Measurements from ENCODE around the gene ENPEP. TPM values are rescaled to one million over a fixed set of nuclear protein-coding genes. Genes with fewer than 3 reads are reported as not detected.
"Not testable (repeated sequence)": the region's sequence is repeated elsewhere in the genome, so short reads cannot be mapped to it uniquely, and the experiment has no call there.

The ENPEP gene
- total and polyA plus RNA-seq, 9 donors, result 11.3 to 42.3 (median 20.9) TPM

DNA sequence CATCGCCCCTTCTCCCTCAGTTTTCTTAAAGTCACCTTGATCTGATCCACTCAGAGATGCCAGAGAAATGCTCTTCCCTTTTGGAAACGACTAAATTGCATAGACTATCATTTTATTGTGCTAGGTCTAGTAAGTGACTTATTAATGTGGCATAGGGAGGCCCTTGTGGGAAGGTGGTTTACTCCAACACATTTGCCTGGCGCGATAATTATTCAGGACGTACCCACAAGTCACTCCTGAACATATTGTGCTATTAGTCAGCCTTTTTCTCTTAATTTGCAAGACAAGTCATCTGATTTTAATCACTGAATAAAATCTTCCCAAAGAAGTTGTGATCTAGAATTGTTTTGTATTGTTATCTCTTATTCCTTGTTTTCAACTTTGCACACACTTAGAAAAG lies 7.6 kb downstream of the ENPEP start:
- 83% methylated on average over 1 of the region's 5 CpGs for WGBS (ENCODE audit: insufficient coverage)
- Histone ChIP-seq H3K27me3 (ENCODE audit: control insufficient read depth, insufficient read depth, low read length) (no peaks in the 10 kb centered on the region), H3K36me3 (ENCODE audit: control insufficient read depth, insufficient read depth, low read length) (no peaks in the 10 kb centered on the region), H3K9me3 (replicated peaks; ENCODE audit: control insufficient read depth, low read depth, low read length) (no peaks in the 10 kb centered on the region), H3K27ac (ENCODE audit: low read length) (no peak overlapping the region), H3K4me3 (ENCODE audit: low read length) (no peak overlapping the region), H3K4me1 (ENCODE audit: control insufficient read depth, insufficient read depth, low read length) (no peaks in the 10 kb centered on the region)
- no peak for DNase-seq

DNA sequence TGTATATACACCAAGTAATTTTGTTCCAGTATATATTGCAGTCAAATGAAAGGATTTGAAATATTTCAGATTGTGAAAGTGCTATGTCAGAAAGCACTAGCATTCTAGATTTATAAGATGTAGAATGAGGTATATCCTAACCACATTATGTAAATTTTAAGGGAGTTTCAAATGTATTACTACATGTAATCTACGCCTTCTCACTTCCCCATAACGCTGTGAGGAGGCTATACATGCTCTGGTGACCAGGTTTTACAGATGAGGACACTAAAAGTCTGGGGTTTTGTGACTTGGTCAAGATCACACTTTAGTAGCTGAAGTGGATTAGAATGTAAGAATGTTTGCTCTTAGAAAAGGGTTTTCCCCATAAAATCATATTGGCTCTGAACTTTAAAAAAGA lies 8.1 kb downstream of the ENPEP start:
- no CpG with 5 or more reads among the region's 2 CpGs for WGBS (ENCODE audit: insufficient coverage)
- Histone ChIP-seq H3K36me3 (ENCODE audit: control insufficient read depth, insufficient read depth, low read length) (no peaks in the 10 kb centered on the region), H3K27ac (ENCODE audit: low read length) (no peak overlapping the region)

GRCh38 chr4:110484767-110485166 lies 8.8 kb downstream of the ENPEP start:
- Histone ChIP-seq H3K27ac (ENCODE audit: low read length) (no peak overlapping the region), H3K36me3 (ENCODE audit: control insufficient read depth, insufficient read depth, low read length) (no peaks in the 10 kb centered on the region), H3K4me3 (ENCODE audit: low read length) (no peak overlapping the region), H3K4me1 (ENCODE audit: control insufficient read depth, insufficient read depth, low read length) (no peaks in the 10 kb centered on the region), H3K9me3 (replicated peaks; ENCODE audit: control insufficient read depth, low read depth, low read length) (no peaks in the 10 kb centered on the region), H3K27me3 (ENCODE audit: control insufficient read depth, insufficient read depth, low read length) (no peaks in the 10 kb centered on the region)
- no peak for DNase-seq
- no CpG with 5 or more reads among the region's 5 CpGs for WGBS (ENCODE audit: insufficient coverage)

More for the DNA sequence above, 8.1 kb downstream of the ENPEP start:
- Histone ChIP-seq H3K4me3 (ENCODE audit: low read length) (no peak overlapping the region), H3K4me1 (ENCODE audit: control insufficient read depth, insufficient read depth, low read length) (no peaks in the 10 kb centered on the region), H3K27me3 (ENCODE audit: control insufficient read depth, insufficient read depth, low read length) (no peaks in the 10 kb centered on the region), H3K9me3 (replicated peaks; ENCODE audit: control insufficient read depth, low read depth, low read length) (no peaks in the 10 kb centered on the region)
- no peak for DNase-seq

GRCh38 chr4:110485452-110485851 lies 9.5 kb downstream of the ENPEP start:
- no peaks in the 10 kb centered on the region for H3K27me3 ChIP-seq (ENCODE audit: control insufficient read depth, insufficient read depth, low read length)
- no peak overlapping the region for H3K4me3 ChIP-seq (ENCODE audit: low read length)
- DNase-seq, result no peak
- no peaks in the 10 kb centered on the region for H3K4me1 ChIP-seq (ENCODE audit: control insufficient read depth, insufficient read depth, low read length)
- no peaks in the 10 kb centered on the region for H3K9me3 ChIP-seq (replicated peaks; ENCODE audit: control insufficient read depth, low read depth, low read length)
- H3K36me3 ChIP-seq (ENCODE audit: control insufficient read depth, insufficient read depth, low read length), result no peaks in the 10 kb centered on the region
- no peak overlapping the region for H3K27ac ChIP-seq (ENCODE audit: low read length)
- no CpG with 5 or more reads among the region's 1 CpG for whole genome bisulfite sequencing (ENCODE audit: insufficient coverage)

DNA sequence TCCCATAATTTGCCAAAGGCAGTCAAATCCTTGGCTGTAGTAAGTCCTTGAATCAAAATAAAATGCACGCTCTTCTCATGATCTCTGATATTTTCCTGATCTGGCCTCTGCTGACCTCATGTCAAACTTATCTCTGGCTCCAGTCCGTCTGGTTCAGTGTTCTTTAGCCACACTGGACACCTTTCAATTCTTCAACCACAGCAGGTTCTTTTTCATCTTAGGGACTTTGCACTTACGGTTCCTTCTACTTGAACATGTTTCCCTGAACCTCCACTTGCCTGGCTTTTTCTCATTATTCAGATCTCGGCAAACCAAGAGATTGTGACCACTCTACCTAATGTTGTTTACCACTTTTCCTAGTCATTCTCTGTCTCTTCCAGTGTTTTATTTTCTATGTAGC lies 10.3 kb downstream of the ENPEP start:
- H3K4me3 ChIP-seq (ENCODE audit: low read length), result no peak overlapping the region
- no peaks in the 10 kb centered on the region for H3K27me3 ChIP-seq (ENCODE audit: control insufficient read depth, insufficient read depth, low read length)
- whole genome bisulfite sequencing (ENCODE audit: insufficient coverage), result 83% methylated on average over 4 of the region's 4 CpGs
- H3K27ac ChIP-seq (ENCODE audit: low read length), result no peak overlapping the region
- no peaks in the 10 kb centered on the region for H3K36me3 ChIP-seq (ENCODE audit: control insufficient read depth, insufficient read depth, low read length)
- no peaks in the 10 kb centered on the region for H3K9me3 ChIP-seq (replicated peaks; ENCODE audit: control insufficient read depth, low read depth, low read length)
- no peak for DNase-seq
- no peaks in the 10 kb centered on the region for H3K4me1 ChIP-seq (ENCODE audit: control insufficient read depth, insufficient read depth, low read length)

- WGBS (ENCODE audit: insufficient coverage), result 60% methylated on average over 2 of the region's 4 CpGs
- not testable (repeated sequence) for H3K27ac ChIP-seq (ENCODE audit: low read length); H3K4me3 ChIP-seq (ENCODE audit: low read length)
Measured at GRCh38 chr4:110486850-110487249, 10.9 kb downstream of the ENPEP start.

GRCh38 chr4:110487873-110488272 lies 11.9 kb downstream of the ENPEP start:
- no peak for DNase-seq
- Histone ChIP-seq H3K9me3 (replicated peaks; ENCODE audit: control insufficient read depth, low read depth, low read length) (no peaks in the 10 kb centered on the region), H3K4me1 (ENCODE audit: control insufficient read depth, insufficient read depth, low read length) (no peaks in the 10 kb centered on the region), H3K27me3 (ENCODE audit: control insufficient read depth, insufficient read depth, low read length) (no peaks in the 10 kb centered on the region), H3K27ac (ENCODE audit: low read length) (no peak overlapping the region), H3K36me3 (ENCODE audit: control insufficient read depth, insufficient read depth, low read length) (no peaks in the 10 kb centered on the region), H3K4me3 (ENCODE audit: low read length) (no peak overlapping the region)

More at GRCh38 chr4:110486850-110487249, 10.9 kb downstream of the ENPEP start:
- not testable (repeated sequence) for H3K4me1 ChIP-seq (ENCODE audit: control insufficient read depth, insufficient read depth, low read length); DNase-seq; H3K36me3 ChIP-seq (ENCODE audit: control insufficient read depth, insufficient read depth, low read length); H3K27me3 ChIP-seq (ENCODE audit: control insufficient read depth, insufficient read depth, low read length); H3K9me3 ChIP-seq (replicated peaks; ENCODE audit: control insufficient read depth, low read depth, low read length)

DNA sequence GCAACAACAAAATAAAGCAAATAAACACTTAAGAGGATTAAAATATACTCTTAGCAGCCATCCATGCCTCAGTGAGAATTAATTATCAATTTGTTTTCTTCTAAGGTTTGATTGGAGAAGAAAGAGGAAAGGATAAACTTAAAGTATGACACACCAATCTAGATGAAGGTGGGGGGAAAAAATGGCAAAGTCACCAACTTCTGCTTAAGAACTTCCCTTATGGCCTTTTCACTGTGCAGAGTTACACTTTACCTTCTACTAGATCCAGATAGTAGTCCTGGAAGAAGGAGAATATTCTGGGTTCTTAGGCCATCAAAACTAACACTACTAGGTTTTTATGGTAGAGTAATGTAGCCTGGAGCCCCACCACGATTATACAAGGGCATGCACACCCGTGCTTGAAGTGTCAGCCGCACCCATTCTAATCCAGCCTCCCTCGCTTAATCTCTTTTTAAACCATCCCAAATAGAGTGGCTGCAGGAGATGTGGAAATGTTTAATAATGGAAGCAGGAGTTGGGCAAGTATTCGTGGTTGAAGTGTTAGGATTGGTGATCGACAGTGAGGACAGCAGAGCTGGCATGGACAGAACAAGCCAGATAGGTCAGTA lies 14.1 kb downstream of the ENPEP start:
- no peak overlapping the region for H3K27ac ChIP-seq (ENCODE audit: low read length)
- H3K9me3 ChIP-seq (replicated peaks; ENCODE audit: control insufficient read depth, low read depth, low read length), result no peaks in the 10 kb centered on the region
- H3K27me3 ChIP-seq (ENCODE audit: control insufficient read depth, insufficient read depth, low read length), result no peaks in the 10 kb centered on the region
- H3K4me1 ChIP-seq (ENCODE audit: control insufficient read depth, insufficient read depth, low read length), result no peaks in the 10 kb centered on the region
- WGBS (ENCODE audit: insufficient coverage), result 83% methylated on average over 2 of the region's 6 CpGs
- no peak for DNase-seq
- no peaks in the 10 kb centered on the region for H3K36me3 ChIP-seq (ENCODE audit: control insufficient read depth, insufficient read depth, low read length)
- no peak overlapping the region for H3K4me3 ChIP-seq (ENCODE audit: low read length)

DNA sequence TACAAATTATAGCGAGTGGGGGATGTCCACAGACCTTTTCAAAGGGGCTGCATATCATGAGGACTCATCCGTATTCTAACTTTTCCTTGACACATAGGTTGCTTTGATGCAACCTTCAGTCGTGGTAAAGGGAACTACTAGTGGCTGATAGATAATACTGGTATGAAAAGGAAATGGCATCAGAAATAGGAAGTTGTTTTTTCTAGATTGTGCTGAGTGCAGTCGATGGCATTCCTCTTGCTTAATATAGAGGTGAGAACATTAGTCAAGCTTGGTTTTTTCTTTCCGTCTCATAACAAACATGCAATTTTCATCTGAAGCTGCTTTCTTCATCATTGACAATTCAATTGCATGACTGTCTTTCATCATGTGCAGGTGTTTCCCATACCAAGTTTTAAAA lies 16.6 kb downstream of the ENPEP start:
- Histone ChIP-seq H3K4me1 (ENCODE audit: control insufficient read depth, insufficient read depth, low read length) (no peaks in the 10 kb centered on the region), H3K9me3 (replicated peaks; ENCODE audit: control insufficient read depth, low read depth, low read length) (no peaks in the 10 kb centered on the region), H3K27ac (ENCODE audit: low read length) (no peak overlapping the region), H3K36me3 (ENCODE audit: control insufficient read depth, insufficient read depth, low read length) (no peaks in the 10 kb centered on the region), H3K4me3 (ENCODE audit: low read length) (no peak overlapping the region), H3K27me3 (ENCODE audit: control insufficient read depth, insufficient read depth, low read length) (no peaks in the 10 kb centered on the region)
- no peak for DNase-seq
- WGBS (ENCODE audit: insufficient coverage), result 90% methylated on average over 2 of the region's 5 CpGs

DNA sequence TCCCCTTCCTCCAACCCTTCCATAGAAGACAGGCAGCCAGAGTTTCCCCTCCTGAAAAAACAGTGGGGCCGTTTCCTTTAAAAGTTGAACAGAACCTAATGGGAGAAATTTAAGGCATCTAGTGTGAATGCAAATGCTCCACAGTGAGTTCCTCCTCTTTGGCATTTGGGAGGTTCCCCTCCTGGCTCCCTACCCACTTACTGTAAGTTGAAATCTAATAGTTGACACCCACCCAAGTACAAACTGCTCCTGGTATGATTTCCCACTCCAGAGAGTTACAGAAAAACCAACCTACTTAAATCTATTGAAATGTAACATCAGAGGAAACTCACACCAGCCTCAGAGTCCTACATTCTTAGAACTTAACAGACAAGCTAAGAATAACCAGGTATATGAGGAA lies 17.6 kb downstream of the ENPEP start:
- no peak for DNase-seq
- WGBS (ENCODE audit: insufficient coverage), result no CpG with 5 or more reads among the region's 1 CpG
- Histone ChIP-seq H3K36me3 (ENCODE audit: control insufficient read depth, insufficient read depth, low read length) (no peaks in the 10 kb centered on the region), H3K27me3 (ENCODE audit: control insufficient read depth, insufficient read depth, low read length) (no peaks in the 10 kb centered on the region), H3K4me3 (ENCODE audit: low read length) (no peak overlapping the region), H3K4me1 (ENCODE audit: control insufficient read depth, insufficient read depth, low read length) (no peaks in the 10 kb centered on the region), H3K9me3 (replicated peaks; ENCODE audit: control insufficient read depth, low read depth, low read length) (no peaks in the 10 kb centered on the region), H3K27ac (ENCODE audit: low read length) (no peak overlapping the region)

DNA sequence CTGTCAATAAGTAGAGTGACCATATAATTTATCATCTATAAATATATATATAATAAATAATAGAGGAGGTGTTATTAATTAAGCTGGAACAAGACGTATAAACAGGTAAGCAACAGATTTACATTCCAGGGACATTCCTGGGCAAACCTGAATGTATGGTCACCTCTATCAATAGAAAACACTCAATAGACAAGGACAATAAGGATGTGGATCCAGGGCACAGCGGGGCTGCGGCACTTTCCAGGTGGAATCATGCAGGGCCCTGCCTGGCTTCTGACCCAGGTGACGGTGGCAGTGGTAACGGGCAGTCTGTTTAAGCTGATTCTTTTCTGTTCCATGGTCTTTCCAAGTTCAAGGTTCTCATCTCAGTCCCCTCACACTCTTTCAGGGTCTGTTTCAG lies 22.5 kb downstream of the ENPEP start:
- peaks cover under 1% of the 10 kb centered on the region for H3K4me1 ChIP-seq (ENCODE audit: control insufficient read depth, insufficient read depth, low read length)
- H3K27ac ChIP-seq (ENCODE audit: low read length), result no peak overlapping the region
- DNase-seq, result no peak
- H3K4me3 ChIP-seq (ENCODE audit: low read length), result no peak overlapping the region
- WGBS (ENCODE audit: insufficient coverage), result 100% methylated on average over 2 of the region's 5 CpGs
- peaks cover 2% of the 10 kb centered on the region for H3K9me3 ChIP-seq (replicated peaks; ENCODE audit: control insufficient read depth, low read depth, low read length)
- no peaks in the 10 kb centered on the region for H3K27me3 ChIP-seq (ENCODE audit: control insufficient read depth, insufficient read depth, low read length)
- no peaks in the 10 kb centered on the region for H3K36me3 ChIP-seq (ENCODE audit: control insufficient read depth, insufficient read depth, low read length)
